Hippocampal formation (tissue), 2 donors: ENCODE data around the gene SH3PXD2B.

Experiments used
- DNase-seq, 2 donors: peaks; one replicate each; lab custom pipeline; 2025; lab: John Stamatoyannopoulos, UW

SH3PXD2B gene

DNA sequence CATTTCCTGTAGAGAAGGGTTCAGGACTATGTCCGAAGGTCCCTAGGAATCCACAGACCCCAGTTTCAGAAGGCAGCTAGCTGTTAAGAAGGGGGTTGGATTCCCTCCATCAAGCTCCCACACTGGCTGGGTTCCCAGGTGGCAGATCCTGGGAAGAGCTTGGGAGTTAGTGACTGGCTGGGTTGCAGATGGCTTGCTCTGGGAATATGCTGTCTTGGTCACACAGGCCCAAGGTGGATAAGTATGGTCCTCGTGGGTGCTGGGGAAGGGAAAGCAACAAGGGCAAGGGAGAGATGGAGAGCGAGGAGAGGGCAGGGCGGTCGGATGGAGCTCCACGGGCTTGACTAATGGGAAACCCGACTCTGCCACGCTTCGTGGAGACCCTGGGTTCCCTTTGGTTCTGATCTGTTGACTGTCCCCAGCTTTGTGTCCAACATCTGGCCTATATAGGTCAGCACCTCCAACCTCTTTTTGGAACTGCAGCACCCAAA, 17.4 kb downstream of the SH3PXD2B start:
- no peak for DNase-seq

DNA sequence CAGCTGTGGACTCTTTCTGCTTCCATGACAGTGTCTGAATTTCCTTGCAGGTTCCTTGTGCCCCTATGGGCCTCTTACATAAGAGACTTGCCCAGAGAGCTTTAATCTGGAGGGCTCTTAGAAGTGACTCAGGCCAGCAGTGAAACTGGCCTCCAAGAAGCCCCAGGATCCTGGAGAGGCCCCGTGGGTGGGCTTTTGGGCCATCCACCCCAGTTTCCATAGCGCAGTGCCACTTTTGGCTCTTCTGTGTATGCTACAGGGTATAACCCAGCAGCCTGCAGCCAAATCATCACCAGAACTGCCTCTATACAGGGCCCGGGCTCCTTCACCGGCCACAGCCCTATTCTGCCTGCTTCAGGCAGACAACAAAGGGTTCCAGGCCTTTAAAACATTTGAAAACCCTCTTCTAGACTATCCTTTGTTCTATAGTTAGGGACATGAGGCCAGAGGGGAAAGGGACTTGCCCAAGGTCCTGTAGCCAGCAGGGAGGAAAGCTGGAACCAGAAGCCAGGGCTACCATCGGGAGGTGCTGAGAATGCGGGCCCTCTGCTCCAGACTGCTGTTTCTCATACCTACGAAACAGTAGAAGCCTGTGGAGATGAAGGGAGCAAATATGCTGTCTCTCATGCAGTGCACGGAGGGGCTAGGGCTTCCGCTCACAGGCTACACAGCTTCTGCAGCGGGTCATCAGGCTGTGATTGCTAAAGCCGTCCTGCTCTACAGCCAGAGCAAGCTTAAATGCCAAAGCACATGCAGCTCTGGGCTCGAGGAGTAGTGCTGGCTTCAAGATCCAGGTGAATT, 18.0 kb downstream of the SH3PXD2B start:
- no peak for DNase-seq

DNA sequence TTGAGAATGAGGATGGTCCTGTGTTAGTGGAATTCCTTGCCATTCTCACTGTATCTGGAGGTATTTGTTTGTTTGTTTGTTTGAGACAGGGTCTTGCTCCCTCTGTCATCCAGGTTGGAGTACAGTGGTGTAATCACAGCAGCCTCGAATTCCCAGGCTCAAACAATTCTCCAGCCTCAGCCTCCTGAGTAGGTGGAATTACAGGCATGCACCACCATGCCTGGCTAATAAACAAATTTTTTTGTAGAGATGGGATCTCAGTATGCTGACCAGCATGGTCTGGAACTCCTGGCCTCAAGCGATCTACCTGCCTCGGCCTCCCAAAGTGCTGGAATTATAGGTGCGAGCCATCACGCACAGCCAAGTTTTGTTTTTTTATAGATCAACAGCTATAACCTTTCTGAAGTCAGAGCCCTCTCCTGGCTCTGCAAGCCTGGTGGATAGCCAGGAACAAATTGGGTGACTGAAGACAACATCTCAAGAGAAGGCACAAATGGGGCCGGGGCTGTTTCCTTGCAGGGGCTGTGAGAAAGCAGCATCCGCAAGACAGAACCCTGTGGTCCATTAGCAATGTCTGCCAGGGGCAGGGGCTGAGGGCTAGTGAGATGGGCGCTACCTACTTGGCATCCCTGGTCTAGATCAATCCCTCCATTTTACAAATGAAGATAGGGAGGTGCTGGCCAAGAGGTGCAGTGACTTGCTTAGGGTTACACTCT, 18.8 kb downstream of the SH3PXD2B start:
- DNase-seq, result no peak

DNA sequence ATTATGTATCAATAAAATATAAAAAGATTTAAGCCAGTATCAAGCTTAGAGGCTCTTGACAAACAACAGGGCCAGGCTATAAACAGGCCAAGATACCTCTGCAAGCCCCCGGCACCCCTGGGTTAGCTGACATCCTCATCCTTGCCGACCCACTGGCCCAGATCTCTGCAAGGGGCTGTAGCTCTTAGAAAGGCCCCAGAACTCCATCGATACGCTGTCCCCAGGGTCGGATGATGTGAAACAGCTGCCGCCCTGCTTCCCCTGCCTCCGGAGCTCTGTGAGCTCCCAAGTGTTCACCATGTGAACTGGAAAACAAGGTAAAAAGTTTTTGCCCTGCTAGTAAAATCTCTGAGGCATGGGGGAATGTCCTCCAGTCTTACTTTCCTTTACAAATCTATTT, 20.1 kb downstream of the SH3PXD2B start:
- DNase-seq, result no peak

DNA sequence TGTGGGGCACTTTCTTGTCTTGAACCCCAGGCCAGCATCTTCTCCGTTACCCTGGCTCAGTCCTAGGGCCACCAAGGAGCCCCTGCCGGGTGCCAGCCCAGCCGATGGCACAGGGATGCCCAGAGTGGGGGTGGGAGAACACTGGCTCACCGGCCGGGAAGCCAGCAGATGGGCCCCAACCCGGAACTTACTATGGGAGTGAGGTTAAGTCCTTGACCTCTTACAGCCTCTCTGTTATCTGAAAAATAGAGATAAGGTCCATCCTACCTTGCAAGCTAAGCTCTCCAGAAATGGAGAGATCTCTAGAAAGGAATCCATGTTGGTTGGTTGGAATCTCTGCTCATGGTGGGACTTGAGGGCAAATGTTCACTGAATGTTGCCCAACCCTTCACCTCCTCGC, 20.8 kb downstream of the SH3PXD2B start:
- DNase-seq, result no peak

DNA sequence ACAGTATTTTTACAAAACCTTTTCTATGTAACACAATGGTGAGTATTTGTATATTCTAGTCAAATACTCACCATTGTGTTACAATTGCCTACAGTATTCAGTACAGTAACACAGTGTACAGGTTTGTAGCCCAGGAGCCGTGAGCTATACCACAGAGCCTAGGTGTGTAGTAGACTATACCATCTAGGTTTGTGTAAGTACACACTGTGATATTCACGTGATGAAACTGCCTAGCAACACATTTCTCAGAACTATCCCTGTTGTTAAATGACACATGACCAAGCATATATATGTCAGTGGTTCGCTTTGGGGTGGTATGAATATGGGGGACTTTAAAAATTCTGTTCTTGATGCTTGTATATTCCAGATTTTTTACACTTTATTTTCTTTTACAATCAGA, 21.3 kb downstream of the SH3PXD2B start:
- no peak for DNase-seq

DNA sequence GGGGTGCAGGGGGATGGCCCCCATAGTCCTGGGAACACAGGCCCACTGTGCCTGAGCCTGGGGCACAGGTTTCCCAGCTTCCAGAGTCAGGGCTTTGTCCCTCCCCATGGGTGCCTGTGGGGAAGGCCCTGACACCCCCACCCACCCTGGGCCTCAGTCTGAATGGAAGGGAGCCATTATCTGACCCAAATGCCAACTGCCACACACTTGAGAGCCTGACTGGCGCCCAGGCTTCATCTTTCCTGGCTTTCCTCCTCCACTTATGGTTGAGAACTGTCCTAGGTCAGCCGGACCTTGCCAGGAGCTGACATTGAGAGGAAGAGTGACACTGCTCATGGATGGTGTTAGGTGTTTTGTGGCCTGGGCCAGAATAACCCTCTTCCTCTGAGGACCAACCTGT, 24.0 kb downstream of the SH3PXD2B start:
- DNase-seq, result no peak

DNA sequence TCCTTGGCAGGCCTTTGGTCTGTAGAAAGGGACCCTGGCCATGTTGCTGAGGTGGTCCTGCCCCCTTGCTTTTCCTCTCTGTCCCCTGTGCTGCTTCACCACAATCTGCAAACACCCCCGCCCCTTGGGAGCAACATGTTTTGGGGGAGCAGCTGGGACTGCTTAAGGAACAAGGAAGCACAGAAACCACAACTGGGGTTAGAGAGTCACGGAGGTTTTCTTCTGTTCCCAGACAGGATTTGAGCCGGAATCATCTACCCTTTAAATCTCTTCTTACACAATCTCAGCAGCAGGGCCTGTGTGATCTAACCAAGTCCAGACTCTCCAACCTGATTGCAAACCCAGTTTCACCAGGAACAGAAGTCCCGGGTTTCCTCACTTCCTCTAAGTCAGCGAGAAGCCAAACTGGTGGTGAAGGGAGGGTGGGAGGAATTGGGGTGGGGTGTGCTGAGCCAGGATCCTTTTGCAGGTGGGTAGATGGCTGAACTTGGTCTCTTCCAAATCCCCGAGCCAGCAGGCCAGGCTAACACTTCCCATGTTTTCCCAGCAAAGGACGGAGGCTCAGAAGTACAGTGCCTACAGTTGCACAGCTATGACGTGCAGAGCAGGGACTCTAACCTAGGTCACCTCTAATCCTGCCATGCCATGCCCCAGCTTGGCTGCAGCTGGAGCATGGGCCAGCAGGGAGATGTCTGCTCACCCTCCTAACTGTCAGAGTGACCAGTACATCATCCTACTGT, 25.0 kb downstream of the SH3PXD2B start:
- DNase-seq, result no peak

DNA sequence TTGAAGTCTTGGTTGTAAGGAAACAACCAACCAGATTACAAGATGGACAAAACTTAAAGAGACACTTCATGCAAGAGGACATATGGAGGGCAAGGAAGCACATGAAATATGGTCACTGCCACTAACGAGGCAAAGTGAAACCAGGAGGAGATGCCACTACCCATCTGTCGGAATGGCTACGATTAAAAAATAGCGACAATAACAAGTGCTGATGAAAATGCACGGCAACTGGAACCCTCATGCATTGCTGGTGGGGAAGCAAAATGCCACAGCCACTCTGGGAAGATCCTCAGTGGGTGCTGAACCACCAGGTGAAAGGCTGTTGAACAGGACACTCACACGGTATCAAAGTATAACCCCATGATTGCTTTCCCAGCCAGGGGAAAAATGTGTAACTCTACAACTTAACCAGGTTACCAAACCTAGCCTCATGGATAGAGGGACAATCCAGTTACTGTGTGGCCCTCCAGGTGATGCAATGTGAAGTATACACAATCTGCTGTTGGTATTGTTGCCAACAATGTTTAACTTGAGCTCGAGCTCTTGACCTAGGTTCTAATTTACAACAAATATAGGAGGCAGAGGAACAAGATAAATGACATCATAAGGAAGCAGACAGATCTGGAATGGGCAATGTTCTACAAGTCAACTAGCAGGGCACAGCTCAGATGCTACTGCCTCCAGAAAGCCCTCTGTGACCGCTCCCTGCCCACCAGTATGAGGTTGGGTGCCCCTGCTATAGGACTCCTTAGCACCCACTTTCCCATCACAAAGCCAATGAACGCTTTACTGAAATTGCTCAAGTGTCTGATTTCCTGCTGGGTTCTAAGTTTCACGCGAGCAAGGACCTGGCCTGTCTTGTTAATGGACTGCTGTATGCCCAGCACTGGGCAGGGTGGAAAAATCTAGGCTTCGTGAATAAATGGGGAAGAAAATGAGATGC, 25.8 kb downstream of the SH3PXD2B start:
- DNase-seq, result no peak

DNA sequence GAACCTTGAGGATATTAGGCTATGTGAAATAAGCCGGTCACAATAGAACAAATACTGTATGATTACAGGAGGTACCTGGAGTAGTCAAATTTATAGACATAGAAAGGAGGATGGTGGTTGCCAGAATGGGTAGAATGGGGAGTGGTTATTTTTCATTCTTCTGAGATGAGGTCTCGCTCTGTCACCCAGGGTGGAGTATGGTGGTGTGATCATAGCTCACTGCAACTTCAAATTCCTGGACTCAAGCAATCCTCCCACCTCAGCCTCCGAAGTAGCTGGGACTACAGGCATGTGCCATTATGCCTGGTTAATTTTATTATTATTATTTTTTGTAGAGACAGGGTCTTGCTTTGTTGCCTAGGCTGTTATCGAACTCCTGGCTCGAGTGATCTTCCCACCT, 27.1 kb downstream of the SH3PXD2B start:
- DNase-seq, result no peak

DNA sequence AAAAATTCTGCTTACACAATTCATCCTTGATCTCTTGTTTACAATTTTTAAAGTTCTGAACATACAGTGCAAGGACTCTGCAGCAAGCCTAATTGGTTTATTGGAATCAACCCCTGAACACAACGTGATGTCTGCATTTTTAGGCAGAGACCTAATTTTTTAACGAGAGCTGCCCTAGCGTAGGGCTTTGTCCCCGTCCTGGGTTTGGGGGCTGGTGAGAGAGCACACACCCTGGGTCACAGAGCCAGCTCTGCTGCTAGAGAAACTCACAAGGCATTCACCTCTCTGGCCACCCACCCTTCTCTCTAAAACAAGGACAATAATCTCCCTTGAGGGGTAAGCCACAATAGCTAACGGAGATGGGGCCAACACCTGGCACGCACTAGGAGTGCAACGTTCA, 28.2 kb downstream of the SH3PXD2B start:
- no peak for DNase-seq

DNA sequence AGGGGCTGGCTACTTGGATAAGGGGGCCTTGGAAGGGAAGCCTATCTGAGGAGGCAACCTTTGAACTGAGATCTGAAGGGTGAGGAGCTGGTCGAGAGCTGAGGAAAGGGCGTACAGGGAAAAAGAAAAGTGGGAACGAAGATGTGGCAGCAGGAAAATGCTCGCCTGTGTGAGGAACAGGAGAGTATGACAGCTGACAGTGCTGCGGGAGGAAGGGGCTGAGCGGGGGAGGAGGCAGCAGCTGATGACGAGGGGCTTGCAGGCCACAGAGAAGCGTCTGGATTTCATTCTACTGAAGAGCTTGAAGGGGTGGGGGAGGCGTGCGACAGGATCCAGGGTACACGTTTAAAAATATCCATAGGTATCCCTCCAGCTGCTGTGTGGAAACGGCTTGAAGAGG, 28.9 kb downstream of the SH3PXD2B start:
- DNase-seq, result no peak

DNA sequence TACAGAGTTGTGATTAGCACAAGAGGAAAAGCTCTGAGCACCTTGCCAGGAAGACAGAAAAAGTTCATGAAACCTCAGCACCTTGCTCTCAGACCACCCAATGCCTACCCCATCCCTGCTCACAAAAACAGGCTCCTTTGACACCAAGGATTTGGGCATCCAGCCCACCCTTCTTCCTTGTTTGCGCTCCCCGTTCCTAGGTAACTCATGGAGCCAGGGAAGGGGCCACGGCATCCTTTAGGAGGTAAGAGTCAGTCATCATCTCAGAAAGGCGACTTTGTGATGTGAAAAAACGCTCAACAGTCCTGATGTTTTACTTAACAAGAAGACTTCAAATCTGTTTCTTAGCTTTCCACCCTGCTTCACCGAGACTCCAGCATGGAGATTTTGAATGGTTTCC, 29.5 kb downstream of the SH3PXD2B start:
- DNase-seq, result no peak

DNA sequence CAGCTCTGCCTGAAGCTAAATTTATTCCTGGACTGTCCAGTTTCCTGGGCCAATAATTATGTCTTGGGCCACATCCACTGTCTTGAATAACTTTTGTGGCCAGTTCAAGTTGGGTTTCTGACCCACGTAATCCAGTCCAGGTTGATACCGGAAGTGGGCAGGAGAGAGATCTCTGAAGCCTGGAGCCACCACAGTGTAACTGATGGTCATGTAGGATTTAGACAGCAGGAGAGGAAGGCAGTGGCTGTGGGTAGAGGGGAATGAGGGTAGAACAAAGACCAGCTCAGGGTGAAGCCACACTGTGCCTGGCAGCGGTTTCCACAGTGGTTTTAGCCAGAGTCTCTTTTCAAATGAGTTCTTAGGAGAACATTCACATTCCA, 30.2 kb downstream of the SH3PXD2B start:
- no peak for DNase-seq

DNA sequence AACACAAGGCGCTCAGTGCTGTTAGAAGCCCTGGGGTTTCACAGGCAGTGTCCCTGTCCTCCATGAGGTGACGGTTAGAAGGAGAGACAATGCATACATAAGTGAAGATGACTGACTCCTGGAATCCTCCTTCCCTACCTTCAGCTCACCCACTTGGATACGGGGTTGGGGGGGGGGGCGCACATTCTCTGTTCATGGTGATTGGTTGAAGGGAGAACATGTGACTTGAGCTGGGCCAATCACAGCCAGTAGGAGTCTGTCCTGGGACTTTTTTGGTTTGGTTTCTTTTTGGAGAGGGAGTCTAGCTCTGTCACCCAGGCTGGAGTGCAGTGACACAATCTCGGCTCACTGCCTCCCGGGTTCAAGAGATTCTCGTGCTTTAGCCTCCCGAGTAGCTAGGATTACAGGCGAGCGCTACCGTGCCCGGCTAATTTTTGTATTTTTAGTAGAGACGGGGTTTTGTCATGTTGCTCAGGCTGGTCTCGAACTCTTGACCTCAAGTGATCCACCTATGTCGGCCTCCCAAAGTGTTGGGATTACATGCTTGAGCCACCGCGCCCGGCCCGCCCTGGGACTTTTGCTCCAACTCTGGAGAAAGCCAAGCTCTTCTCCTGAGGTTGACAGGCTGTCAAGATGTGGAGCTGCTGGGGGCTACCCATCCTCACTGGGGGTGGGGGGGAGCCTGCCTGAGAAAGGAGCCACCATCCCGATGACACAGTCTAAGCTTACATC, 30.8 kb downstream of the SH3PXD2B start:
- DNase-seq, result no peak

DNA sequence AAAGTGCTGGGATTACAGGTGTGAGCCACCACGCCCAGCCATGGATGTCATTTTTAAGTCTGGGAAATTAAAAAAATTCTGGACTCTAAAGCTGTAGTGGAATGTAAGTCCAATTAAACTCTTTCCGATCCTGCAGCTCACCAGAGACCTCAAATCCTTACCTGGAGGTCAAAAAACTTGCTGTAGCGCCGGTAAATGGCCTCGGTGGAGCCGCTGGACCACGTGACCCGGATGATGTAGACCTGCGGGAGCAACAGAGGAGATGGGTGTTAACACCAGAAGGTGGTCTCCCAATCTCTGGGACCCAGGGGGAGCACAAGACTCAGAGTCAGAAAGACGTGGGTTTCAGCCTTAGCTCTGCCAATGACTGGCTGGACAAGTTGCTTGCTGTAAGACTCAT, 32.1 kb downstream of the SH3PXD2B start:
- DNase-seq, result no peak

DNA sequence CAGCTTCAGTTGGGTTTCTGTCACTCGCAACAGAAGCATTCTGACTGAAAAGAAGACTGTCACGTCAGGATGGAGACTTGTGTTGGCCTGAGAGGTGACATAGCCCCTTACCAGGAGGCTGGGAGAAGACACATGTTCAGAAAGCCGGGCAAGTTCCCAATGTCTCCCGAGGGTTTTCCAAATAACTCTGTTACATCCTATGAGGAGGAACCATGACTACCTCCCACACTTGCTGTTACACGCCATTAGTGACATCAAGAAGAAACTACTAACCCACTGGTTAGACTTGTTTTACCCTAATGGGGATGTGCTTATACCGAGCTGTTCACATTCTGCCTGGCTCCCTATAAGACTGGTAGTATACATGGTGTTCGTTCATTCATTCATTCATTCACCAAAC, 33.3 kb downstream of the SH3PXD2B start:
- no peak for DNase-seq

DNA sequence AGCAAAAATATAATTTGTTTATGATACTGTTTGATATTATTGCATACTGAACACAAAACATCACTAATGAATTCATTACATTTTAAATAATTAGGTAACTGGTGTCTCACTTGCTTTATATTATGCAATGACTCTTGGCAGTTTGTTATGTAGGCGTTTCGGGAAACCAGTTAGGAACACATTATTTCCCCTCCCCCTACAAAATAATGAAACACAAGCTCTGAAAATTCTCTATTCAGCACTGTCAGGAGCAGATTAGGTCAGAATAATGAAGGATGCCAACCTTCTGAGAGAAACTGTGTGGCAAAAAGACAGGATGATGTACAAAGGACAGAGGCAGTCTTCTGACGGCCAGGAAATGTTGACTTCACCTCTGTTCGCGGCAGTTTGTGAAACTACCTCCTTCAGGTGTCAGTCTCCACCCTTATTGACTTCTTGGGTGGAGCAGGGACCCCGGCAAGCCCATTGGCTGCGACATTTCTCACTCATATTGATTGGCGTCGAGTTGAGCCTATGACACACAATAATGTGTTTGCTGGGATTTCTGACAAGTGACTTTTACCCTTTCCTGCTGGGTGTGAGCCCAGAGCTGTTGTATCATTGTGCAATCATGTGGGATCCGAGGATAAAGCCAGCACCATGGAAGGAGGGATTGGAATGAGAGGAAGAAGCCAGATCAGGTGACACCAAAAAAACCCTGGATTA, 33.9 kb downstream of the SH3PXD2B start:
- peak; percentile 73 to 81 for DNase-seq

DNA sequence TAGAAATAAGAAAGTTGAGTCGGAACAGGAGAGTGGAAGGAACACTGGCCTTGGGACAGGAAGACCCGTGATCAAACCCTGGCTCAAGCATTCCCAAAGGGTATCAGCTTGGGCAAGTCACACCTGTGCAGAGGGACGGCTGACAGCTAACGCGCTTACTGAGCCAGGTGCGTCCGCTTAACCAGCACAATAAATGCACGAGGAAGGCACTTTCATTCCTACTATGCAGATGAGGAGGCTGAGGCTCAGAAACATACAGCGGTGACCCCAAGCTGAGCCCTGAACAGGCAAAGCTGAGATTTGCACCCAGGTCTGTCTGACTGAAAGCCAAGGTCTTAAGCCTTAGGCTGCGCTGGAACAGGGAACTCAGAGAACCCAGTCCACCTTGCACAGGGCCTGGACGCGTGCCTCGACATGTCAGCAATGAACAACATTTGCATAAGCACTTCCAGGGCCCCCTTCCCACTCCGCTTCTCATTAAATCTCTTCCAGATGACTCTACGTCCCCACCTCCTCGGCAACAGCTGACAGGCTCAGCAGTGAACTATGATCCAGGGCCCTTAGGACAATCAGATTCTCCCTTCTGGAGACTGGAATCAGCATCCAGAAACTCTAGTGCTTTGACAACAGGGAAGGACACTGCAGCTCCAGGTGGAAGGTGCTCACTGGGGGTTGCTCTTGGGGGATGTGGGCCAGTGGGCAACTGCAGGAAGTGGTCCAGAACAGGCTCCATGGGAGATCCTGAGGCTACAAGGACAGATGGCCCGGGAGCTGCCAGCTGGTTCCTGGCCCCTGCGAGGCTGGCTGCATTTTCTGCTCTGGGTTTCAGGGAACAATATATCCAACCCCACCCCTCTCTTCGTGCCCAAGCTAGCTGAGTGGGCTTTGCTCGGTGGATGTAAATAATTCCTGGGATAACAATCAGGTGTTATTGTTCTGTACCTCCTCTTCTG, 35.2 kb downstream of the SH3PXD2B start:
- no peak for DNase-seq
